H1 (cell line): ENCODE data around the gene ADGRL3. TPM values are rescaled to one million over a fixed set of nuclear protein-coding genes. Genes with fewer than 3 reads are reported as not detected.

Experiments
- GABPA ChIP-seq: IDR thresholded peaks from 2 replicates; pipeline ENCODE4 v1.6.1; 2011; ENCODE audit warnings: mild to moderate bottlenecking, low read length, moderate library complexity, borderline replicate concordance; ENCODE audit not compliant: insufficient read depth
- SAP30 ChIP-seq: fragments of 300-600 bp; sonication (generic); IDR thresholded peaks from 2 replicates; pipeline ENCODE4 v1.7.1; 2012; ENCODE audit warnings: low read length, moderate library complexity, mild to moderate bottlenecking, inconsistent platforms; ENCODE audit not compliant: insufficient read depth, insufficient replicate concordance
- SIX5 ChIP-seq: IDR thresholded peaks from 2 replicates; pipeline ENCODE4 v1.6.1; 2011; ENCODE audit warnings: mild to moderate bottlenecking, low read depth, low read length
- polyA plus RNA-seq, 7 experiments: library from polyadenylated mRNA; depleted of rRNA in 3 of 7; stranded (reverse) in 5 of 7; unstranded in 2 of 7; fragments of >200 nt in 5 of 7; fragments of 200-250 nt in 2 of 7; gene quantifications; 1 replicate in 5 of 7; 2 replicates in 1 of 7; 4 replicates in 1 of 7; pipeline versions ENCODE4 v1.2.1 to v1.2.3, GENCODE V29; 2011 to 2013; ENCODE audit warnings: missing spikeins in 2 of 7, mixed read lengths in 2 of 7
- total RNA-seq: library from RNA; stranded (reverse); fragmentation: NEBNext Ultra II Directional; extraction: Animal tissue kit (Norgen Biotek cat#: 25700); gene quantifications from 2 replicates; pipeline ENCODE4 v1.2.1, GENCODE V29; 2021
- TF ChIP-seq, protein P1 (sequence below): fragments of 300-600 bp; sonication (generic); IDR thresholded peaks from 2 replicates; pipeline ENCODE4 v1.7.1; 2012; ENCODE audit warnings: low read length, moderate library complexity, mild to moderate bottlenecking, inconsistent platforms; ENCODE audit not compliant: insufficient replicate concordance

The ADGRL3 gene
- total and polyA plus RNA-seq, 2 of the 8 experiments (the other 6 are each of a cell fraction or from before 2014, with no cell fraction given), result 6.6 to 13.0 TPM

DNA sequence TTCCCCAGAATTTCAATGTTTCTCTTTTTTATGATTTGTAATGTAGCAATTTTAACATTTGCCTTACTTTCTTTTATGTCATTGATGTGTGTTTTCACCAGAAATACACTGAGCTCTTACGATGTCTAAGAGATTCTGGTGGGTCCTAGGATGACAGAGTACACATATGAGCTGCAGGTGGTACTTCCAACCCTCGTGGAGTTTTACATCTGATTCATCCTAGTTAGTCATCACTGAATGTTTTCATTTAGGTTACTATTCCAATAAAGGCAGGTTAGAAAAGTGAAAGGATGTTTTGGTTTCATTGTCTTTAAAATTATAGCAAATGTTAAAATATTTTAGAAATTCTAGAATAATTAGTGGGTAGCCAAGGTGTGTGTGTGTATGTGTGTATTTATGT lies 605.9 kb downstream of the ADGRL3 start (continued):
- TF ChIP-seq, protein P1, sequence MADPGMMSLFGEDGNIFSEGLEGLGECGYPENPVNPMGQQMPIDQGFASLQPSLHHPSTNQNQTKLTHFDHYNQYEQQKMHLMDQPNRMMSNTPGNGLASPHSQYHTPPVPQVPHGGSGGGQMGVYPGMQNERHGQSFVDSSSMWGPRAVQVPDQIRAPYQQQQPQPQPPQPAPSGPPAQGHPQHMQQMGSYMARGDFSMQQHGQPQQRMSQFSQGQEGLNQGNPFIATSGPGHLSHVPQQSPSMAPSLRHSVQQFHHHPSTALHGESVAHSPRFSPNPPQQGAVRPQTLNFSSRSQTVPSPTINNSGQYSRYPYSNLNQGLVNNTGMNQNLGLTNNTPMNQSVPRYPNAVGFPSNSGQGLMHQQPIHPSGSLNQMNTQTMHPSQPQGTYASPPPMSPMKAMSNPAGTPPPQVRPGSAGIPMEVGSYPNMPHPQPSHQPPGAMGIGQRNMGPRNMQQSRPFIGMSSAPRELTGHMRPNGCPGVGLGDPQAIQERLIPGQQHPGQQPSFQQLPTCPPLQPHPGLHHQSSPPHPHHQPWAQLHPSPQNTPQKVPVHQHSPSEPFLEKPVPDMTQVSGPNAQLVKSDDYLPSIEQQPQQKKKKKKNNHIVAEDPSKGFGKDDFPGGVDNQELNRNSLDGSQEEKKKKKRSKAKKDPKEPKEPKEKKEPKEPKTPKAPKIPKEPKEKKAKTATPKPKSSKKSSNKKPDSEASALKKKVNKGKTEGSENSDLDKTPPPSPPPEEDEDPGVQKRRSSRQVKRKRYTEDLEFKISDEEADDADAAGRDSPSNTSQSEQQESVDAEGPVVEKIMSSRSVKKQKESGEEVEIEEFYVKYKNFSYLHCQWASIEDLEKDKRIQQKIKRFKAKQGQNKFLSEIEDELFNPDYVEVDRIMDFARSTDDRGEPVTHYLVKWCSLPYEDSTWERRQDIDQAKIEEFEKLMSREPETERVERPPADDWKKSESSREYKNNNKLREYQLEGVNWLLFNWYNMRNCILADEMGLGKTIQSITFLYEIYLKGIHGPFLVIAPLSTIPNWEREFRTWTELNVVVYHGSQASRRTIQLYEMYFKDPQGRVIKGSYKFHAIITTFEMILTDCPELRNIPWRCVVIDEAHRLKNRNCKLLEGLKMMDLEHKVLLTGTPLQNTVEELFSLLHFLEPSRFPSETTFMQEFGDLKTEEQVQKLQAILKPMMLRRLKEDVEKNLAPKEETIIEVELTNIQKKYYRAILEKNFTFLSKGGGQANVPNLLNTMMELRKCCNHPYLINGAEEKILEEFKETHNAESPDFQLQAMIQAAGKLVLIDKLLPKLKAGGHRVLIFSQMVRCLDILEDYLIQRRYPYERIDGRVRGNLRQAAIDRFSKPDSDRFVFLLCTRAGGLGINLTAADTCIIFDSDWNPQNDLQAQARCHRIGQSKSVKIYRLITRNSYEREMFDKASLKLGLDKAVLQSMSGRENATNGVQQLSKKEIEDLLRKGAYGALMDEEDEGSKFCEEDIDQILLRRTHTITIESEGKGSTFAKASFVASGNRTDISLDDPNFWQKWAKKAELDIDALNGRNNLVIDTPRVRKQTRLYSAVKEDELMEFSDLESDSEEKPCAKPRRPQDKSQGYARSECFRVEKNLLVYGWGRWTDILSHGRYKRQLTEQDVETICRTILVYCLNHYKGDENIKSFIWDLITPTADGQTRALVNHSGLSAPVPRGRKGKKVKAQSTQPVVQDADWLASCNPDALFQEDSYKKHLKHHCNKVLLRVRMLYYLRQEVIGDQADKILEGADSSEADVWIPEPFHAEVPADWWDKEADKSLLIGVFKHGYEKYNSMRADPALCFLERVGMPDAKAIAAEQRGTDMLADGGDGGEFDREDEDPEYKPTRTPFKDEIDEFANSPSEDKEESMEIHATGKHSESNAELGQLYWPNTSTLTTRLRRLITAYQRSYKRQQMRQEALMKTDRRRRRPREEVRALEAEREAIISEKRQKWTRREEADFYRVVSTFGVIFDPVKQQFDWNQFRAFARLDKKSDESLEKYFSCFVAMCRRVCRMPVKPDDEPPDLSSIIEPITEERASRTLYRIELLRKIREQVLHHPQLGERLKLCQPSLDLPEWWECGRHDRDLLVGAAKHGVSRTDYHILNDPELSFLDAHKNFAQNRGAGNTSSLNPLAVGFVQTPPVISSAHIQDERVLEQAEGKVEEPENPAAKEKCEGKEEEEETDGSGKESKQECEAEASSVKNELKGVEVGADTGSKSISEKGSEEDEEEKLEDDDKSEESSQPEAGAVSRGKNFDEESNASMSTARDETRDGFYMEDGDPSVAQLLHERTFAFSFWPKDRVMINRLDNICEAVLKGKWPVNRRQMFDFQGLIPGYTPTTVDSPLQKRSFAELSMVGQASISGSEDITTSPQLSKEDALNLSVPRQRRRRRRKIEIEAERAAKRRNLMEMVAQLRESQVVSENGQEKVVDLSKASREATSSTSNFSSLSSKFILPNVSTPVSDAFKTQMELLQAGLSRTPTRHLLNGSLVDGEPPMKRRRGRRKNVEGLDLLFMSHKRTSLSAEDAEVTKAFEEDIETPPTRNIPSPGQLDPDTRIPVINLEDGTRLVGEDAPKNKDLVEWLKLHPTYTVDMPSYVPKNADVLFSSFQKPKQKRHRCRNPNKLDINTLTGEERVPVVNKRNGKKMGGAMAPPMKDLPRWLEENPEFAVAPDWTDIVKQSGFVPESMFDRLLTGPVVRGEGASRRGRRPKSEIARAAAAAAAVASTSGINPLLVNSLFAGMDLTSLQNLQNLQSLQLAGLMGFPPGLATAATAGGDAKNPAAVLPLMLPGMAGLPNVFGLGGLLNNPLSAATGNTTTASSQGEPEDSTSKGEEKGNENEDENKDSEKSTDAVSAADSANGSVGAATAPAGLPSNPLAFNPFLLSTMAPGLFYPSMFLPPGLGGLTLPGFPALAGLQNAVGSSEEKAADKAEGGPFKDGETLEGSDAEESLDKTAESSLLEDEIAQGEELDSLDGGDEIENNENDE, result no peak
- TF ChIP-seq GABPA (no peak), SIX5 (no peak), SAP30 (no peak)
